ENCODE results near the gene PRKAA1.

PRKAA1 gene

DNA sequence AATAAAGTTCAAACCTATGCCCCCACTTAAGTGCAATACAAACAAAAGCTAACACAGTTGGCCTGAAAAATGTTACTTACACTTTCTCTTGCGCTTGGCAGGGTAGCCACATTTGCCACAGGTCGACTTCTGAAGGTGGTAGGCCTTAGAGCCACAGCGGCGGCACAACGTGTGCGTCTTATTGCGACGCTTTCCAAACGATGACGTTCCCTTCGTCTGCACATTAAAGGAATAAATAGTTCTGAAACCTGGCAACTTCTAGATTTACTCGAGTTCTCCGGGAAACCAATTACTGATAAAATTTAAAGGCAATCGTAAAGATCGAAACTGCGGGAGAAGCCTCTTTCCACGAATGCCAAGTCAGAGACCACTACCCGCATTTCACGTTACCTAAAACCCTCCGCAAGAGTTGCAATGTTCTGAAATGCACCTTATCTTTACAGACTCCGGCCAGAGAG, 36.2 kb upstream of the PRKAA1 start:
- TF ChIP-seq CREB1 (IDR thresholded peaks at IDR 0.05; ENCODE audit: low read depth) (no peak), CEBPB (IDR thresholded peaks at IDR 0.05) (no peak), YY1 (IDR thresholded peaks at IDR 0.05; ENCODE audit: low read depth) (no peak), TAF1 (IDR thresholded peaks at IDR 0.05; ENCODE audit: low read depth) (no peak), REST (IDR thresholded peaks at IDR 0.05; ENCODE audit: low read depth) (no peak), FOXM1 (IDR thresholded peaks at IDR 0.05; ENCODE audit: borderline replicate concordance, low read depth) (no peak), TEAD4 (IDR thresholded peaks at IDR 0.05) (no peak), MAX (IDR thresholded peaks at IDR 0.05) (no peak; the same call in 1 of the 2 replicates), ZBTB7A (IDR thresholded peaks at IDR 0.05; ENCODE audit: low read depth) (no peak), EP300 (IDR thresholded peaks at IDR 0.05; ENCODE audit: borderline replicate concordance) (no peak), RAD21 (IDR thresholded peaks at IDR 0.05; ENCODE audit: low read depth) (no peak), EGR1 (IDR thresholded peaks at IDR 0.05) (no peak), NFIC (IDR thresholded peaks at IDR 0.05) (no peak), TCF12 (IDR thresholded peaks at IDR 0.05; ENCODE audit: low read depth) (no peak)
- TF ChIP-seq, protein P1, sequence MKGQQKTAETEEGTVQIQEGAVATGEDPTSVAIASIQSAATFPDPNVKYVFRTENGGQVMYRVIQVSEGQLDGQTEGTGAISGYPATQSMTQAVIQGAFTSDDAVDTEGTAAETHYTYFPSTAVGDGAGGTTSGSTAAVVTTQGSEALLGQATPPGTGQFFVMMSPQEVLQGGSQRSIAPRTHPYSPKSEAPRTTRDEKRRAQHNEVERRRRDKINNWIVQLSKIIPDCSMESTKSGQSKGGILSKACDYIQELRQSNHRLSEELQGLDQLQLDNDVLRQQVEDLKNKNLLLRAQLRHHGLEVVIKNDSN (IDR thresholded peaks at IDR 0.05): no peak

- TF ChIP-seq EP300 (IDR thresholded peaks at IDR 0.05; ENCODE audit: borderline replicate concordance) (no peak), EGR1 (IDR thresholded peaks at IDR 0.05) (no peak), CEBPB (IDR thresholded peaks at IDR 0.05) (no peak), MAX (IDR thresholded peaks at IDR 0.05) (no peak), CREB1 (IDR thresholded peaks at IDR 0.05; ENCODE audit: low read depth) (no peak), YY1 (IDR thresholded peaks at IDR 0.05; ENCODE audit: low read depth) (no peak), TEAD4 (IDR thresholded peaks at IDR 0.05) (no peak), TAF1 (IDR thresholded peaks at IDR 0.05; ENCODE audit: low read depth) (no peak), FOXM1 (IDR thresholded peaks at IDR 0.05; ENCODE audit: borderline replicate concordance, low read depth) (no peak), ZBTB7A (IDR thresholded peaks at IDR 0.05; ENCODE audit: low read depth) (no peak)
- TF ChIP-seq, protein P1 (IDR thresholded peaks at IDR 0.05): no peak
Measured at GRCh38 chr5:40833712-40834229, 35.6 kb upstream of the PRKAA1 start.

DNA sequence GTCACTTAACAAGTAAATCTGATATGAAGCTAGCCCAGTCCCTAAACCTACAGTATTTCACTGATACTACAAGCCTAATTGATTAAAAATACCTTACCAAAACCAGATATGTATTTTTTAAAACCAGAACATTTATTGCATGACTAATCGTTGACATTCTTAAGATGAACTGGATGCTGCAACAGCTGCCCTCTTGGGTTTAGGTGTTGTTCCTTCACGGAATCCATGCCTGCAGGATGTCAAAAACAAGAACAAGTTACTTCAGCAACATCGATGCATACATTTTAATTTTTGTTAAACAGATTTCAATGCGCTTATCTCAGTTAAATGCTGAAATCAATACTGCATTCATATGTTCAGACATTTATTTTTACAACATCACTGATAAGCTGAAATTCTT, 34.2 kb upstream of the PRKAA1 start:
- TF ChIP-seq ZBTB7A (IDR thresholded peaks at IDR 0.05; ENCODE audit: low read depth) (no peak), MAX (IDR thresholded peaks at IDR 0.05) (no peak), NFIC (IDR thresholded peaks at IDR 0.05) (no peak), YY1 (IDR thresholded peaks at IDR 0.05; ENCODE audit: low read depth) (no peak), FOXM1 (IDR thresholded peaks at IDR 0.05; ENCODE audit: borderline replicate concordance, low read depth) (no peak), CREB1 (IDR thresholded peaks at IDR 0.05; ENCODE audit: low read depth) (no peak), RAD21 (IDR thresholded peaks at IDR 0.05; ENCODE audit: low read depth) (no peak), TEAD4 (IDR thresholded peaks at IDR 0.05) (no peak), TCF12 (IDR thresholded peaks at IDR 0.05; ENCODE audit: low read depth) (no peak), REST (IDR thresholded peaks at IDR 0.05; ENCODE audit: low read depth) (no peak), CEBPB (IDR thresholded peaks at IDR 0.05) (no peak), EGR1 (IDR thresholded peaks at IDR 0.05) (no peak), EP300 (IDR thresholded peaks at IDR 0.05; ENCODE audit: borderline replicate concordance) (no peak), TAF1 (IDR thresholded peaks at IDR 0.05; ENCODE audit: low read depth) (no peak)
- TF ChIP-seq, protein P1 (IDR thresholded peaks at IDR 0.05): no peak

GRCh38 chr5:40831346-40832210, 33.4 kb upstream of the PRKAA1 start:
- TF ChIP-seq, protein P1 (IDR thresholded peaks at IDR 0.05): no peak
- TF ChIP-seq ZBTB7A (IDR thresholded peaks at IDR 0.05; ENCODE audit: low read depth): no peak
- TF ChIP-seq RAD21 (IDR thresholded peaks at IDR 0.05; ENCODE audit: low read depth): no peak
- TF ChIP-seq YY1 (IDR thresholded peaks at IDR 0.05; ENCODE audit: low read depth): no peak
- no peak for TF ChIP-seq CREB1 (IDR thresholded peaks at IDR 0.05; ENCODE audit: low read depth)
- TF ChIP-seq MAX (IDR thresholded peaks at IDR 0.05): no peak
- no peak for TF ChIP-seq REST (IDR thresholded peaks at IDR 0.05; ENCODE audit: low read depth)
- no peak for TF ChIP-seq EP300 (IDR thresholded peaks at IDR 0.05; ENCODE audit: borderline replicate concordance)
- no peak for TF ChIP-seq EGR1 (IDR thresholded peaks at IDR 0.05)
- no peak for TF ChIP-seq FOXM1 (IDR thresholded peaks at IDR 0.05; ENCODE audit: borderline replicate concordance, low read depth)
- no peak for TF ChIP-seq TCF12 (IDR thresholded peaks at IDR 0.05; ENCODE audit: low read depth)
- TF ChIP-seq NFIC (IDR thresholded peaks at IDR 0.05): no peak
- no peak for TF ChIP-seq TAF1 (IDR thresholded peaks at IDR 0.05; ENCODE audit: low read depth)
- TF ChIP-seq TEAD4 (IDR thresholded peaks at IDR 0.05): no peak
- TF ChIP-seq CEBPB (IDR thresholded peaks at IDR 0.05): no peak

All from Ishikawa (cell line).